Iris pigment epithelial cell (primary cell): ENCODE results near the gene INHBB.

ENCODE experiments used
- DNase-seq: peaks from one replicate; pipeline ENCODE4 v3.0.0-alpha.2; 2011; ENCODE audit warnings: low read depth

INHBB gene

DNA sequence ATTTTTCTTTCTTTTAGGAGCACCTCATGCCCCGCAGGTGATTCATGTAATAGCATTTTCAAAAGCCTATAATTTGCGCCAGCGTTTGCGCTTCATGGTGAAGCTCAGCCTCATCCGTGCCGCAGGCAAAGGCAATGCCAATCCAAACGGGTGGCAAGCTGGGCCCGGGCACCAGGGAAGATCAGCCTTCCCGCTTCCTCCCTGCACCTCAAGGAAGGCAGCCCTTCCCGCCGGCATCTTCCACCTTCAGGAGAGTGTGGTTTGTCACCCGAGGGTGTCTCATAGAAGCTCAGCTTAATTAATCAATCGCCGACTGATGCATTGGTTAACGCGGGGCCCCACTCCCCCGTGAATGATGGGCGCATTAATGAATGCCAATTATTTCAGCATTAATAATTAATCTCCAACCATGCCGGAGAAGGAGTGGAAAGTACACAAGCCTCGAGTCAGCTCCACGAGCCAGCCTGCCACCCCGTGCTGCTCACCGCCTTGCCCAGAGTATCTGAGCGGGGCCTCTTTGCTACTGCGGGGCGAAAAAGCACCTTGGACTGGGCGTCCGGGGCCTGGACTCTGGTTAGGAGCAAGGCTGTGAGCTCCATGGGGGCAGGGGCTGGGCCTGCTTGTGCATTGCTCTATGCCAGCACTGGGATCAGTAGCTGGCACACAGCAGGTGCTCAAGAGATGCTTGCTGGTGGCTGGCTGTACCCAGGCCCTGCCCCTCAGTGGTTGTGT lies 13.0 kb downstream of the INHBB start:
- no peak for DNase-seq

DNA sequence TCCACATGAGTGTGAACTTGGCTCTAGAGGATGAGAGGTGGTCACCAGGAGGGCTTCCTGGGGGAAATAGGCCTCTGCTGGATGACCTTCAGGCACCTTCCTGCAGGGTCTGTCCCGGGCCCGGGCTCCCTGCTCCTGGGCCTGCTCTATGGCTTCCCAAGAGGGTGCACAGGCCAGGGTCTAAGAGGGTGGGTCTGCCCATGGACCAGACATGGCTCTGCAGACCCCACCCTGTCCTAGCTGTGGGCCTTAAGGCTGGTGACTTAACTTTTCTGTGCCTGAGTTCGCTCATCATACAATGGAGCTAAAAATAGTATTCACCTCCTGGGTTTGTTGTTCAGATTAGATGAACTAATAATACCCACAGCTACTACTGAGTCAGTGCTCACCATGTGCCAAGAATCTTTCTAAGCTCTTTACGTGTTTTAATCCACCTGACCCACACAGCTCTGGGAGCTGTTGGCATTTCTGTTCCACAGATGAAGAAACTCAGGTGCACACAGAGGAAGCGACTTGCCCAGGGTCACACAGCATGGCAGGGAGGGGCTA lies 14.4 kb downstream of the INHBB start:
- DNase-seq, result peak; percentile 64

DNA sequence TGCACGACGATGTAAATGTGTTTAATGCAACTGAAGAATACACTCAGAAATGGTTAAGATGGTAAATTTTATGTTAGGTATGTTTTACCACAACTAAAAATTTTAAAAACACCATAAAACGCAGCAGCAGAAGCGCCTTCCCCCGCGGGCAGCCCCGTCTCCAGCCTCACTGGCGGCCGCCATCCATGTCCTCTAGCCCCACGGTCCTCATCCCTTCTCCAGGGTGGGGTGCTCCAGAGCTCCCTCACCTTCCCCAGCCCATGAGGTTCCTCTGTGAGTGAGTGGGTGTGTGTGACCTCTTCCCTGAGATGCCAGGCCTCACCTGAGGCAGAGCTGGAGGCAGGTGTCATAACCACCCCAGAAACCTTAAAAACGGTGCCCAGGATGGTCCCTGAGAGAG lies 17.0 kb downstream of the INHBB start:
- DNase-seq, result no peak

DNA sequence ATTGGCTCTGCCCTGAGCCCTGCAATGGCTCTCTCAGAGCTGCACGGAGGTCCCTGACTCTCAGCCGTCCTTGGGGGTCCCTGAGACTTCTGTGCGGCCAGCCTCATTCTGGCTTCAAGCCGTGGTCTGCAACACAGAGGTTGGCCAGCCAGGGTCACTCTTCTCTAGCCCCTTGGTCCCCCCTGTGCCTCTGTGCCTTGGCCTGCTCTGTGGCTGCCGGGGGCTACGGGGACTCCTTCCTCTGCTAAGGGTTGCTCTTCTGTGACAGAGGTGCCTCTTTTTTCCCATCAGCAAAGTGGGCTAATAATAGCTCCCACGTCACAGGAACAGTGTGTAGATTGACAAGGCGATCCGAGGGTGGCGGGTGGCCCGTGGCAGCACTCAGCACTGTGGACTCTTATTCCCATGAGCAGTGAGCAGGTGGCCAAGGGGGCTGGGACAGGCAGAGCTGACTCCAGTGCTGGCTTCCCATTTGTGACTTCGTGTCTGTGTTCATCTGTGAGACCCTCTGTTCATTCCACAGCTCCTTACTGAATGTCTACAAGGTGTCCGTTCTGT lies 19.4 kb downstream of the INHBB start:
- DNase-seq, result no peak

DNA sequence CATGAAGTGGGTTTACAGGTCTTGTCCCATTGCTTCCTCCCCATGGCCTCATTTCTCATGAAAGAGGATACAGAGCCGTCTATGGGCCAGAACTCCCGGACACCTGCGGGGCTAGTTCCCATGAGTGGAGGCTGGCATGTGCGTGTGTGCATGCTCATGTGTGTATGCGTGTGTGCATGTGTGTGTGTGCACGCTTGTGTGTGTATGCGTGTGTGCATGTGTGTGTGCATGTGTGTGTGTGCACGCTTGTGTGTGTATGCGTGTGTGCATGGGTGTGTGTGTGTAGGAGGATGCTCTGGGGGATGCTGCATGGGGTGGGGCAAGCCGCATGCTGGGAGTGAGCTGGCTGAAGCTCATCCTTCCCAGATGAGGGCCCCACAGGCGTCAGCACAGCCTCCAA lies 20.8 kb downstream of the INHBB start:
- DNase-seq, result no peak

DNA sequence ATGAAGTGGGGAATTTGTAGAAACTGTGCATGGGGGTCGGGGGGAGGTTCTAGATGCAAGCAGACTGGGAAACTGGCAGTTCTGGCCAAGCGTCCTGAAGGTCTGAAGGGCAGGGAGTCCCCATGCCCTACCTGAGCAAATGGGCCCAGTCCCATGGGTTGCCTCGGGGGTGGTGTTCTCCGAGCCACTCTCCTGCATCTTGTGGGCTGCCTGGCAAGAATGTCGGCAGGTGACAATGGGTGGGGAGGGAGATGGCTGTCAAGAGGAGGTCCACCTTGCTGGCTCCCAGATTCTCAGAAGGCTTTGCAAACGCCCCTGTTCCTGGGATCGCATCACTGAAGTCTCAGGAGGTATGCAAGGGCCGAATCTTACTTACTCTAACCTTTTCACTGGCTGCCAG lies 21.3 kb downstream of the INHBB start:
- DNase-seq, result no peak

DNA sequence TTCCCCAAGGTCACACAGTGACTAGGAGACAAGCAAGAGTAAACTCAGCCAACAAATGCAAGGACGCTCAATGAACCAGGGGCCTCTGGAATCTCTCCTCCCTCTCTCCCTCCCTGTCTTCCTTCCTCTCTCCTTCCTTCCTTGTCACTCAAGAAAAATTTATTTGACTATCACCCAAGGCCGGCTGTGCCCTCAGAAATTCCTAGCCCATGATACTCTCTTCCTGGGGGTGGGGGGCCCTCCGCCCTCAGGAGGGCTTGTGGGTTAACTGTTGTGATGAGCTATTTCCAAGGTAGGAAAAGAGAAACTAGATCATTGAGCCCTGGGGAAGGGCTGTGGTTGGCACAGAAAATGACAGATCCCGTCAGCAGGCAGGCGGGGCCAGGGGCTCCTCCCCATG lies 21.7 kb downstream of the INHBB start:
- DNase-seq, result peak; percentile 30

DNA sequence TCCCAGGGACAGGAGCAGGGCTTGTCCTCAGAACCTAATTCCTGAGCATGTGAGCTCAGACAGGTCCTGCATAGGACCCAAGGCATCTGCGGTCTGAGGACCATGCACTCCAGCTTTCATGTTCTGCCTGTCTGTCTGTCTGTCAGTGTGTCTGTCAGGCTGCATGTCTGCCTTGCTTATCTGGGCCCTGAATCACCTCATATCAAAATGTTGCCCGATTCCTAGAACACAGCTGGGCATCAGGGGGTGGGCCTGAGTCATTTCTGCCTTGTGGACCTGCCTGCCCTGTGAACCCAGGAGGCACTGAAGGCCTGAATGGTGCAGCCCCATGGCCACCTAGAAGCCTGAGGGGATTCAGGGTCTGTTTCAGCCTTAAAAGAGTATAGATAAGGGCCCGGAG lies 22.1 kb downstream of the INHBB start:
- no peak for DNase-seq

DNA sequence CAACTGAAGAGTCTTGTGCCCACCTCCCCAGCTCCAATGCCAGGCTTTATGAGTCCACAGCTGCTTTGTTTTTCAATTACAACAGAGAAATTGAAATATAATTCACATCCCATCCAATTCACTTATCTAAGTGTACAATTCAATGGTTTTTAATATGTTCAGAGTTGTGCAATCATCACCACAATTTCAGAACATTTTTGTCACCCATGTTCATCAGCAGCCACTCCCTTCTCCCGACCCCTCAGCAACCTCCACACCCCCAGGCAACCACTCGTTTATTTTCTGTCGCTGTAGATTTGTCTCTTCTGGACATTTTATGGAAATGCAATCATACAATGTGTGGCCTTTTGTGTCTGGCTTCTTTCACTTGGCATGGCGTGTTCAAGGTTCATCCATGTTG lies 23.3 kb downstream of the INHBB start:
- no peak for DNase-seq

DNA sequence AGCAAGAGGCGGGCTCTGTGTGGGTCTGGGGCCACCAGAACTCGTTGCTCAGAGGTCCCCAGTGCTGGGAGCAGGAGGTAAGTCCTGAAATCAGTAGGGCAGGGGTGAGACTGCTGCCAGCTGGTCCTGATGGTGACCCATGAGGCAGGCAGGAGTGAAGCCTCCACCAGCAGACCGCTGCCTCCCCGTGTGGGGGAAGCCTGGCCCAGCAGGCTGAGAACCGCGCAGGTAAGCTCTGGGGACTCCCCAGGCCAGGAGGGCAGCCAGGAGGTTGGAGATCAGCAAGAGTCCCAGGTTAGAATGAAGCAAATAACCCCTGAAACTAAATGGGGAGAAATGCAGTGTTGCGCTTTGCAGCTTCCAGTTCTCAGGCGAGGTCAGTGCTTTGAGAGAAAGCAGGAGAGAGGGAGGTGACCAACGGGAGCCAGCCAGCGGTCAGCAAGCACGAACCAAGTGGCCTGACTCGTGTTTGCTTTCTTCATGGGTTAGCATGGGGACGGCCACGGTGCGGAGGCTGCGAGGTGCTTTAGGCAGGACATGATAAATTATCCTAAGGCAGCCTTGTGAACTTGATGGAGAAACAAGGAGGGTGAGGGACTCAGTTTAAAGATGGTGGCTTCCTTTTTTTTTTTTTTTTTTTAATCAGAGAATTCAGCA lies 26.2 kb downstream of the INHBB start:
- DNase-seq, result no peak

DNA sequence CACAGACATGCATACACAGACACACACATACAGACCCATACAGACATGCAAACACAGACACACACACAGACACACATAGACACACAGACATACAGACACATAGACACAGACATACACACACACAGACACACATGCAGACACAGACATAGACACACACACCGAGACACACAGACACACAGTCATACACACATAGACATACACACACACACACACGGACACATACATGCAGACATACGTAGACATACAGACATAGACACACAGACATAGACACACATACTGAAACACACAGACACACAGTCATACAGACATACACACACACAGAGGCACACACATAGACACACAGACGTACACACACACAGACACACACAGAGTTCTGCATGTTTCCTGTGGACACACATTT lies 26.9 kb downstream of the INHBB start:
- DNase-seq, result no peak

DNA sequence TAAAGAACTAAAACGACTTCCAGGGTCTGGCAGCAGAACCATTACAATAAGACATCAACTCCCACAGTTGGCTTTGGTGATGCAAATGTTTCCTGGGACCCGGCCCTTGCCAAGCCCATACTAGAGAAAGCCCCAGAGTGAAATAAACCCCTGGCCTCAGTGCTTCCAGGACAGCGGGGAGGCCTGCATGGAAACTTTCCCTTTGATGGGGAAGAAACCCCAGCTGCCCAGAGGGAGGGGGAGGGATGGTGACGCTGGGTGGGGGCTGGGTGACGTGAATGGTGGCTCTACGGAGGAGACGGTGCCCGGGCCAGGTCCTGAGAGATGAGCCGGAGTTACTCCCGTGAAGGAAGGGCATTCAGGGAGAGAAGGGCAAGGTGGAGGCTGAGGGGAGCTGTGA lies 27.5 kb downstream of the INHBB start:
- DNase-seq, result no peak

DNA sequence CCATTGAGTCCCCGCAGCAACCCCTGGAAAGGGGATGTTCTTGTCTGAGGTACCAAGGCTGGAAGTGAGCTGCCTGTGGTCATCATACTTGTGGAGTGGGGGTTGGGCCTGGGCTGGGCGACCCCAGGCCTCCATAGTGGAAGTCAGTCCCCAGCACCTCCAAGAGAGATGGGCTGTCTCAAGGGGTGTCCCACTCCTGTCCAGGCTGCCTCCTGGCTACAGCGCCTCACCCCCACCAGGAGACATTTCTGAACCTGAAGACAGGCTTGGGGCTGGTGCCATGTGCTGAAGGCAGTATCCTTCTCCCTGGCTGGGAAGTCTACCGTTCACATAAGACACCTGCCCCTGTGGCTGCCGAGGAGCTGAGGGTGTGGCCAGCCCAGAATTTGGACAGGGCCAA lies 28.9 kb downstream of the INHBB start:
- no peak for DNase-seq

DNA sequence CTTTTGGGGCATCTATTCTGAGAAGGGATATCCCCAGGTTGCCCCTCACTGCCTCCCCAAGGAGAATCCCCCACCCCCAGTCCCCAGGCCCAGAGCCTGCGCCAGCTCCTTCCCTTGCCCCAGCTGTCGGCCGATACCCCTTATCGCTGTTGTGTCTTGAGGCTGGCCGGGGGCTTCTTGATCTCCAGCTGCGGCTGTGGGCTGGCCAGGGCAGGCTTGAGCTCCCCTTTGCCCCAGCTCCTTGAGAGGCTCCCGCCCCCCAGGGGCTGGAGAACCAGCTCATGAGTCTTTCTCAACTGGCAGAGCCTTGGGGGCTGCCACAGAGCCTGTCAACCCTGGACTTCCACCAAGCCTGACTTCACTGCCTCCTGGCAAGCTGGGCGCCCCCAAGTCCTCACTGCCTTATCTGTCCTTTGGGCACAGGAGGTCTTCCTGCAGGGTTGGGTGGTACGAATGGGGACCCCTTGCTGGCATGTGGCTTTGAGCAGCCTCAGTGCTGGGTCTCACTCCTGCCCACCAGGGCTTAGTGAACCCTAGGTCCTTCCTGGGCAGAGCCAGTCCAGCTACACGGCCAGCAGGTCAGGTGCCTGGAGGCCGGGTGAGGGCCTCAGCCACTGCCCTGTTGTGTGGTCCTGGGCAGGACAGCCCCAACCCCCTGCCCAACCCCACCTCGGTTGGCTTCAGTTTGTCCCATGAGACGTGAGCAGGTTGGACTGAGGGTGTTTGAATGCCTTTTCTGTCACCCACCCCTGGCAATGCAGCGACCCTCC lies 29.5 kb downstream of the INHBB start:
- DNase-seq, result no peak

DNA sequence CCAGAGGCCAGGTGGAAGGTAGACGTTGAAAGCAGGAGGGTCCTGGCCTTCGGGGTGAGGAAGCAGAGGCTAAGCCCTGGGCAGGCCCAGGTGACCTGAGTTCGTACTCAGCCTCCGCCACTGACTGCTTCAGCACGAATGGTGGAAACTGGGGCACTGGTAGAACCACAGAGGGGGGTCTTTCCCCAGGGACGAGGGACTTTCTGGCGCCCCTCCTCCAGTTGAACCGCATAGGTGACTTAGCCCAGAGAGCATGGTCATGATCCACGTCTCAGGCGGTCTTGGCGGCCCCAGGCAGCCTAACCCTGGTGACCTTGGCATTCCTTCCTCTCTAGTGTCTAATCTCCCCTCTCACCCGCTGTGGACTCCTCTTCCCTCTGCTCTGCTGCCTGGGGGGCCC lies 30.2 kb downstream of the INHBB start:
- no peak for DNase-seq

DNA sequence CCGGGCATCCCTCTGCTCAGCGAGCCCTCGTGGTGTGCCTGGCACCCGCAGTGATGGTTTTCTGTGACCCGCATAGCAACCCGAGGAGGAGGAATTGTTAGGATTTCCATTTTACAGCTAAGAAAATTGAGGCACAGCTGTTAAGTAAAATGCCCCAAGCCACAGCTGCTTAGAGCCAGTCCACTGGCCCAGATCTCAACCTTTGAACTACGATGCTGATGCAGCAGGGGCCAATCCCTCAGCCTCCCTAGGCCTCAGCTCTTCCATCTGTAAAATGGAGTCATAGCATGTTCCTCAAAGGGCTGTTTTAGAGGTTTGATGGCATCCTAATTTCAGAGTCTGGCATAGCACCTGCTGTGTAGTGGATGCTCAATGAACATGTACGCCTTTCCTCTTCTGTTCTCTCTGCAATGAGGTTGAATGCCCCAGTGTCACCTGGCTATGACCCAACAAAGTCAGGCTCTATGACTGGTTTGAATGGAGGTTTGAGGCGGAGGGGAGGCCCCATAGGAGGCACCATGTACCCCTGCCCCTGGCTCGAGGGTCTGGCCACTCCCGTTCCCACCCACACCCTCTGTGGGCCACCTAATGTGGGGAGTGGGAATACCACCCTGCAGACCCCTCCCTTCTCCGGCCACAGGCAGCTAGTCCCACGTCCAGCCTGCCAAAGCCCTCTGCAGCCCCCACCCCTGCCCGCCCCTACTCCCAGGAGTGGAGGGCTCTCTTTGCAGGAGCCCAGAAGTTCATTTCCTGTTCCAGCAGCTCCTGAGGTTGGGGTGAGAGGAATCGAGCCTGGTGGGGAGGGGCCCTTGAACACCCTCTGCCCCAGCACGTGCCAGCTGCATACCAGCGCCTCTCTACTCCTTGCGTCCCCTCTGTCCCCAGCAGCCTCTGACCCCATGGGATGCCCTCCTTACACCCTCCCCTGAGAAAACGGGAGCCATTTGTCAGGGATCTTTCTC lies 31.0 kb downstream of the INHBB start:
- DNase-seq, result no peak

DNA sequence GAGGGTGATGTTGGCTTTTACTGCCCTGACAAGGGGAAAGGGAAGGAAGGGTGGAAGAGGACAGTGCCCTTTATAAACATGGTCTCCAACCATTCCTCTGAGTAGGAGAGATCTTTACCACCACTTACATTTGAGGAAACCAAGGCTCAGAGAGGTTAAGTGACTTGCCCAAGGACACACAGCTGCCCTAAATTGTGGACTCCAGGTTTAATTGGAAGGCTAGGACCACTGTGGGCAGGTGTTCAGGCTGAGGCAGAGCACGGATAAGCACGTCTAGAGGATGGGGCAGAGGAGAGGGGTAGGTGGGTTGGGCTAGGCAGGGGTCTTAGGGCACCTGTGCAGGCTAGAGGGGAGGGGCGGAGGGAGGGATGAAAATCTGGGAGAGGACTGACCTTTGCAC lies 32.7 kb downstream of the INHBB start:
- DNase-seq, result no peak

DNA sequence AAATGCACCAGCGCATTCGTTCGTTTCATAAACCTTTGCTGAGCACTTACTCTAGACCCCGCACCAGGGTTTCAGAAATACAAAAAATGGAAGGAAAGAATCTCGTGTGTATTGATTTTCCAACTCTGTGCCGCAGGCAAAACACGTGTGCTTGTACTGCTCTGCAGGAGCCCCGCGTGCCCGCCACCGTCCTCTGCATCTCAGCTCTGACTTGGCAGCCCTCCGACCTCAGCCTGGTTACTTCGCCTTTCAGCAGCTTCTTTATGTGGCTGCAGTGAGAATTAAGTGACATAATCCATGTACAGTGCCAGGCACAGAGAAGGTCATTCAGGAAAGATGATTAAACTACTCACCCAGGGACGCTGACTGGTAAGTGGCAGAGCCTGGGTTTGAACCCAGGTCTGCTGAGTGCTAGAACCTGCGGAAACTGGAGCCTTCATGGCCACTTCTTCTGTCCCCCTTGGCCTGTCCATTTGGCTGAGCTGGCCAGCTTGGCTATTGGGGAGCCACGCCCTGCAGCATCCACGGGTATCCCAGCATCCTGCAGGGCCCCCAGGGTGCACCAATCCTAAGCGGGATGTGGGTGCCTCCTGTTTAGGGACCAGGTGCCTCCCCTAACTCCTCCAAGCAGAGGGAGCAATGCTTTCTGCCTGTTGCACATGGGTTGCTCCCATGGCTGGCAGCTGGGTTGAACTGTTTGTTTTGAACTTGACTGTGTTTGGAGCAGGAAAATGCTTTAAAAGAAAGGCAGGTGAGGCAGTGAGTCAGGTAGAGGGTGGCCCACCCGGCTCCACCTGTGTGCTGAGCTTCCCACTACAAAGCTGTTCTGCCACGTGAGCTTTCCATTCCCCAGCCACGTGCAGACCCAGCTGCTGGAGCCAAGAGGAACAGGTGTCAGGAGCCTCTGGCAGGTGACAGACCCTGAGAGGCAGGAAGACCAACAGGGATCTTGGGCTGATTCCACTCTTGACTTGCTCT lies 34.3 kb downstream of the INHBB start:
- DNase-seq, result no peak

DNA sequence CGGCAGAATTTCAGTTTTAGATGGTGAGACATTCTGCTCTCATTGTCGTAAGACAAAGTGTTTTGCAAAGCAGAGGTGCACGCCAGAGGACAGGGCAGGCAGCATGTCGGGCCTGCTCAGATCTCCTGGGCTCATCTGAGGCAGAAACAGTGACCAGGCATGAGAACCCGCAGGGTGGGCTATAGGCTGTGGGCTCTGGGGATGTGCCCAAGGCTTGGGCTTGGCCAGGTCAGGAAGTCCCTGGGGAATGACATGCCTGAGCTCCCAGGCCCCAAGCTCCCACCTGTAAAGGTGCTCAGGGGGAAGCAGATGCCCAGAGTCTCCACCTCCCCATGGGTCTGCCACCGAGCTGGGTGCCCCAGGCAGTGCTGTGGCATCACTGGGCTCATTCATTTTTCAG lies 35.3 kb downstream of the INHBB start:
- DNase-seq, result no peak

DNA sequence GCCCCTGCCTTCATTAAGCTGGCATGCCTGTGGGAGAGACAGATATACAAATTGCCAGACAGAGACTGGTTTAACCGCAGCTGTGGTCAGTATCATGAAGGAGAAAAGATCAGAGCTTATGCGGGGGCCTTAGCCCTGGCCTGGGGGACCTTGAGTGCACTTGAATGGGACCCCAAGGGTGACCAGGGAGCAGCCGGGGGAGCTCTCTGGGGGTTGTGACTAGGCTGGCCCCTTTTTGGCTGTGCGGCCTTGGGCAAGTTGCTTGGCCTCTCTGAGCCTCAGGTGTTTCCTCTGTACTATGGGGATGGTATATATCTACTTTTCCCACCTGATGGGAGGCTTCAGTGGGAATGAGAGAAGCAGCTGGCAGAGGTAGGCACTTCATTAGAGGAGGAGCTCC lies 35.7 kb downstream of the INHBB start:
- no peak for DNase-seq
